NCI-H1930 (cell line): Measurements from ENCODE around the gene NLGN1.
"Not testable (repeated sequence)": the region's sequence is repeated elsewhere in the genome, so short reads cannot be mapped to it uniquely, and the experiment has no call there.

Source experiments
- DNase-seq, 2 experiments: peaks; one replicate each; lab custom pipeline; 2025; lab: John Stamatoyannopoulos, UW

Gene NLGN1

DNA sequence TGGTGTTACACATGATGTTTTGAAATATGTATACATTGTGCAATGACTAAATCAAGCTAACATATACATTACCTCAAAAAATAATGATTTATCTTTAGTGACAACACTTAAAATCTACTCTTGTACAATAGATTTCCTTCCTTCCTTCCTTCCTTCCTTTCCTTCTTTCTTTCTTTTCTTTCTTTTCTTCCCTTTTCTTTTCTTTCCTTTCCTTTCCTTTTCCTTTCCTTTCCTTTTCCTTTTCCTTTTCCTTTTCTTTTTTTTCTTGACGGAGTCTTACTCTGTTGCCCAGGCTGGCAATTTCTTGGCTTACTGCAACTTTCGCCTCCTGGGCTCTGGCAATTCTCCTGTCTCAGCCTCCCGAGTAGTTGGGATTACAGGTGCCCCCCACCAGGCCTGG, 170.5 kb downstream of the NLGN1 start:
- DNase-seq: no peak

DNA sequence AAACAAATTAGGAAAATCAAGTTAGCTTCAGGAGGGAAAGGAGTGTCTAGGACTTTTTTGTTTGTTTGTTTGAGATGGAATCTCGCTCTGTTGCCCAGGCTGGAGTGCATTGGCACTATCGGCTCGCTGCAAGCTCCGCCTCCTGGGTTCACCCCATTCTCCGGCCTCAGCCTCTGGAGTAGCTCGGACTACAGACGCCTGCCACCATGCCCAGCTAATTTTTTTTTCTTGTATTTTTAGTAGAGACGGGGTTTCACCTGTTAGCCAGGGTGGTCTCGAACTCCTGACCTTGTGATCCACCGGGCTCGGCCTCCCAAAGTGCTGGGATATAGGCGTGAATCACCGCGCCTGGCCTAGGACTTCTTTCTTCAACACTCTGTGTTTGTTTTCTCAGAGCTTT, 171.1 kb downstream of the NLGN1 start:
- no peak for DNase-seq

DNA sequence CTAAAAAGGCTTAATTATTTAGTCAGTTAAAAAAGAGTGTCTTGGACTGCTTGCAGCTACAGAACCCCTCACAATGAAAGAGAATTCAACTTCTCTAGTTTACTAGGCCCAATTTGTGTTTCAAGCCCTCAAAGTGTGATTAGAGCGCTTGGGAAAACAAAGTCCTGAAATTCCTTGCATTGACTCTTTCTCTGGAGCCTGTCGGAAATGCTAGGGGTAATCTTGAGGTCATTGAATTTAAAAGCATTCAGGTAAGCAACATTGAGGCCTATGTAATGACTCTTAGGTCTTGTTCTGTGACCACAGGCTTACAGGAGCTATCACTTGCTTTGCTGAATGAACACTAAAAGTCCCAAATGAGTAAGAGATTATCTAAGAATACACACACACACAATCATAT, 186.0 kb downstream of the NLGN1 start:
- DNase-seq: no peak

DNA sequence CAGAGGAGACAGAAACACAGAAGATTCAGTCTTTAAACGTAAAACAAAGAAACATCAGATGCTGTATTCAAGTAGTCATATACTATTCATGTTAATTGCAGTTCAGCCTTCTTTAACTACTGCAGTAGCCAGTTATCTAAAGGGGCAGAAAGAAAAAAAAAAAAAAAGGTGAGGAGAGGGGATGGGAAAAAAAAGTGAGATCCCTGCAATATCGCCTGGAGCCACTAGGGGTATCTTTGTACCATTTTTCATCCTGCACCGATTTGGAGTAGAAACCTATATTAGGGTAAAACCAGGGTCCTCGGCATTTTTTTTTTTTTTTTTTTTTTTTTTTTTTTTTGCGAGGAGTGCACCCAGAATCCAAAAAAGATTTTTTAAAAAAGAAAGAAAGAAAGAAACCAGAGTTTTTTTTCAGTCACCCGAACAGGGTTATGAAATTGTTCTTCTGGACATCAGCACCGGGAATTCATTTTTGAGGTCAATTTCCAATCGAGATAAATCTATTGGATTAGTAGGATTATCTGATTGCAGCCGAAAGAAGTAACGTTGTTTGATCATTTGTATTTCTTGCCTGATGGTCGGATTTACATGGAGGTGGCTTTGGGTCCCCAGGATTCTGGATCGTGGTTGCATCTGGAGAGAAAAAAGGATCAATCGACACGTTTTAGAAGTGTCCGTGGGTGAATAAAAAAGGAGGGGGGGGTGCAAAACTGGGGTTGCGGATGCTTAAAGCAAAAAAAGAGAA, 186.7 kb downstream of the NLGN1 start:
- no peak for DNase-seq

DNA sequence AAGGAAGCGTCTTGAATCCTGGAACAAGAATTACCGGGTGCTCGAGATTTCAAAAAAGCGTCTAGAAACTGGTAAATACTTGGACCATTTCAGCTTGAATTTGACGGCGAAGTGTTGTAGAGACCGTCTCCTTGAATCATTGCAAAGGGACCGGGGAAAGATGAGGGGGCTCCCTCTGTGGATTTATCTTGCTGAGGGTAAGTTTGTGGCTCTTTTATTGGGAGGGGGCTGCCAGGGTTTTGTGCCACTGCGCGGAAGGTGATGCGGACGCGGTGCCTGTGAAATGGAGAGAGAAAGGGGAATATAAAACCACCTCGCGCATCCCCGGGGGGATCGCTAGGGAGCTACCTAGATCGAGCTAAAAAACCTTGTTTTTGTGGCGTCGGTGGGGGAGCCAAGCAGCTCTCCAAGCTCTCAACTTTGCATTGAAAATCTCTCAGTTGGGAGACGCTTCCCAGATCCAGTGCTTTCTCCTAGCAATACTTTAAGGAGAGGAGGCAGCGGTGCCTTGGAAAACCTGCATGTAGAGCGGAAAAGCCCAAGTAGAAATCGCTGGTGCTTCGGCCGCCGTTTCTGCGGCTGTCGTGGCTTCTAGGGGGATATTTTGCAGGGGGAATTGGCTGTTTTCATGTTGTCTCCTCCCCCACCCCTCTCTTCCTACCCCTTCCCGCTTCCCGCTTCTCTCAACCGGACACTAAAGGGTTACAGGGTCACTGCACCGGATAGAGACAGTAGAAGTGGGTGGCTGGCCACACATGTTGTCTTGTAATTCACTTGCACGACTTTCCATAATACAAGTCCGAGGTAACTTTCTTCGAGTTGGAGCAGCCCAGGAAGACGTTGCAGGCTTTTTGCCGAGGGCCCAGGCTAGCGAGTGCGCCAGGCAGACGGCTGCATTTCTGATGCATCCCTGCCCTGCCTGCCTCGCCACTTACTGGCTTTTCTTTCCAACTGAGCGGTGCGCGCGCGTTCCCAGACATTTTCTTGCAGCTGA, 187.6 kb downstream of the NLGN1 start:
- DNase-seq: no peak

DNA sequence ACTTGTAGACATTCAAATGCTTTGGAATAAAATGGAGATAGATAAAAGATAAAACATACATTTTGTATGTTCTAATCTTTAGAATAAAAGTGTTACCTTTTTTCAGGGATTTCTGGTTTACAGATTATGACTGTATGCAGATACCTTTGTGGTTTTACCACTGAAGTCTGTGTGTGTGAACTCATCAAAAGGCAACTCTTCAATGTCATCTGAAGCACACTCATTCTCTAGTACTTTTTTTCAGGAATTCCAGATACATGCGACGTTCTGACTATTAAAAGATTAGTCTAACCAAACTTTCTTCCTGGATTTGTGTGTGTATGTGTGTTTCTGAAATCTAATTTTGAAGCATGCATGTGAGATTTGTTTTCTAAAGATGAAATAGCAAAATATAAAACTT, 188.6 kb downstream of the NLGN1 start:
- no peak for DNase-seq

DNA sequence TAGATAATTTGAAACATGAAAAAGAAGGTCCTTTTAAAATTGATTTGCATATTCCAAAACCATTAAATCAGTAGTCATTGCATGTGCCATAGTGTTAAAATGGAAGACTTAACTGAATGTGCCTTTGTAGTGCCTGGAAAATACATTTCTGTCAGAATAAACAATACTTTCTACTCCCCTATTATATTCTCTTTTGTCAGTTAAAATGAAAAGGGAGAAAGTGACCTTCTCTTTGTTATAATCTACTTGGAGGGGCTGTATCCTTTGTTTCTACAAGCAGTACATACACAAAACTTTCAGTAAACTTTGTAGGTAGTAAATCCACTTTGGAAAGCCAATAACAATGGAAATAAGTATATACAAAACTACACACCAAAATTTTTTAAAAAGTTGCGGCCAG, 189.5 kb downstream of the NLGN1 start:
- no peak for DNase-seq

DNA sequence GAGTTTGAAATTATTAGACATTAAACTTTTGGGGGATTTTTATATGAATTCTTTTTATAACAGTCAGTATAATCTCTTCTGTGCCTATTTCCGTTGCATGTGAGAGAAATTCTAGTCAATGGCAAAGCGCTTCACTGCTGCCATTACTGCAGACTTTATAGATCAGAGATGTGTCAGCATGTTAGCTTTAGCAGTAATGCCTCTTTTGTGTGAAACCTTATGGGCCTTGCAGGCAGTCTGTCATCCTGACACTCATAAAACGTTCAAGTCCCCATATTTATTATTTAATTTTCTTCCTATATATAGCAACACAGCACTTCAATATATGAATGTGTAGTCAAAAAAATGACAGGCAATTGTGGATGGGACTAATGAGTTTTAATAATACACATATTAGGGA, 191.0 kb downstream of the NLGN1 start:
- DNase-seq: no peak

DNA sequence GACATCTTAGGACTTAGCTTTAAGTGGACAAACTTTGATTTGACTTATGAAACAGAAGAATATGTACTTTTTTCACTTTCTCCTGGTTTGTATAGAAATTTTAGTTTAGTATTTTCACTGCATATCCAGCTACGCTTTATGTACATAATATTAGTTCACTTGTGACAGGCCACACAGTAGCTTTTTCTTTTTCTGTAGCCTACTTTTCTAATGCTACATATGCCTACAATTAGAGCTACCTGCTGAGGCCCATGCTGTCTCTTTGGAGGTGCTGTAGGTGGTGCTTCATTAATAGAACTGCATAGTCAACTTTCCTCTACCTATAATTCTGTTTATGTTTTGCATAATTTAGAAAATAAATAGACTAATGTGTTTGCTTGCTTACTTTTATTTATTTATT, 191.6 kb downstream of the NLGN1 start:
- no peak for DNase-seq

DNA sequence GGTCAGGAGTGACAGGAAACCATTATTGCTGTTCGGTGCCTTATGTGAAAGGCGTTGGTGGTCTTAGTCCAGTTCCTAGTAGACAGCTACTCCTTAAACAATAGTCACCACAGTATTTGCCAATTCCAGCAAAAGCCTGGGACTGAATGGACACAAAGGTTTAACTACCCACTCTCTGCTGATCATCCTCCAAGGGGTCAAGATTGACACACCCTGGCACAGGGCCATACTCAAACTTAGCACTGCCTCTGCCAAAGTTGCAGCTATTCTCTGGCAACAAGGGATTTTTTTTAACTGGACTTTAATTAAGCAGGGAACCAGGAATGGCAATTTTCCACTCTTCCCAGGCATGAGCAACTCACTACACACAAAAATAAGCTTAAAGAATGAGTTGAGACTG, 193.9 kb downstream of the NLGN1 start:
- DNase-seq: no peak

DNA sequence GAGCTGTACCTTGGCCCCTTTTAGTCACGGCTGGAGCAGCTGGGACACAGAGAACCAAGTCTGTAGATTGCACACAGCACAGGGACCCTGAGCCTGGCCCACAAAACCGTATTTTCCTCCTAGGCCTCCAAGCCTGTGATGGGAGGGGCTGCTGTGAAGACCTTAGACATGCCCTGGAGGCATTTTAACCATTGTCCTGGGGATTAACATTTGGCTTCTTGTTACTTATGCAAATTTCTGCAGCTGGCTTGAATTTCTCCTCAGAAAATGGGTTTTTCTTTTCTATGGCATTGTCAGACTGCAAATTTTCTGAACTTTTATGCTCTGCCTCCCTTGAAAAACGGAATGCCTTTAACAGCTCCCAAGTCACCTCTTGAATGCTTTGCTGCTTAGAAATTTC, 197.3 kb downstream of the NLGN1 start:
- DNase-seq: not testable (repeated sequence)

DNA sequence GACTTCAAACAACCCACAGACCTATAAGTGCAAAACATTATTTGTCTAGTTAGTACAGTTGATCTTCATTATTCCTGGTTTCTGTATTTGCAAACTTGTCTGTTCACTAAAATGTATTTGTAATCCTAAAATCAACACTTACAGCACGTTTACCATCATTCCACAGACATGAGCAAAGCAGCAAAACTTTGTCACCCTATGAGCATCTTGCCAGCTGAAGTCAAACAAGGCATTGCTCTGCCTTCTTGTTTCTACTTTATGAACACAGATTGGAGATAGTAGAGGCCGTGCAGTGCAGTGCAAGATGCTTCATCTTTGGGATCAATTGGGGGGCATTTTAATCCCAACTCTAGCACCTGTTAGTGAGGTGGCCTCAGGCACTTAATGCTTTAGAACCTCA, 202.1 kb downstream of the NLGN1 start:
- DNase-seq: no peak

DNA sequence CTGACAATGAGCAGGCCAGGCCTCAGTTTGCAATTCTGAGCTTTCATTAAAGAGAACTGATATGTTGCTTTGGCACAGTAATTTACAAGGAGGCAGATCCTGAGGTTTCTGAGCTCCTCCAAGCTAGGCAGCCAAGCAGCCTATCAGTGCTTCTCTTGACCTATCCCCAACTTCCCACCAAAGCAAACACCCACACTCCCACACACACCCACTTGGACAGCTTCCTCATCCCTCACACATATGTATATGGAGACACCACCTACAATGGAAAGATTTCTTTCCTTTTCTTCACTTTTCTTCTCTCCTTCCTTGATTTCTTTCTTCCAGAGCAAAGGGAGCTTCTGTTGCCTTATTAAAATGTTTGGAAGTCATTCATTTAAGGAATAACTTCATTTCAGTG, 217.0 kb downstream of the NLGN1 start:
- no peak for DNase-seq

DNA sequence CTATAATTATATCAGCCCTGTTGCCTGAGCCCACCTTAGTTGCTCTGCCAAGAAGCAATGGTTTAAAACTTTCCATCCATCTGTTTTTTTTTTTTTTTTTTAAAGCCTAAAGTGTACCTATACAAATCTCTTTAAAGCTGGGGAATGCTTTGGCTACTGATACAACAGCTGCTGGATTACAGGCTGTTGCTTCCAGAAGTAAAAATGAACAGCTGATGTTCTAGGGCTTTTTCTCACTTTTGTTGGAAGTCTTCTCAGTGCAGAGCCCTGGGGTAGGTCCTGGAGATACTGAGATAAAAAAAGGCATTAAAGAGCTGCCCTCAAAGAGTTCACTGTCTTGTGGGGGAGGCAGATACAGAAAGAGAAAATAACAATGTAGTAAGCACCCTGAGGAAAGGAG, 218.1 kb downstream of the NLGN1 start:
- DNase-seq: no peak

DNA sequence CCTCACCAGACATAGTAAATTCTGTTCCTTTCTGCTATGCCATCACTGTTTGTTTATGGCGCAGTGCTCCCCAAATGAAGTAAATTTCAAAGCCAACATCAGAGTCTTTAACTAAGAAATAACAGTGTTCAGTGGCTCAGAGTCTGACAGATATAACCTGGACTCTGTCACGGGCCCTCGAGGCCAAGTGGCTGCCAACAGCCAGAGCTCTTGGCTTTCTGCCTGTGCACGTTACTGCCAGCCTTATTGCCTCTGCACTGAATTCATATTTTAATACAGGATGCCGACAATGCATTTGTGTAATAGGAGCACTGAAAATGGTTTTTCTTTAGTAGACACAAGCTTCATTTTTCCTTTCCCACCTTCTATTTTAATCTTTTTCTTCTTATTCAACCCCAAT, 219.9 kb downstream of the NLGN1 start:
- DNase-seq: no peak

DNA sequence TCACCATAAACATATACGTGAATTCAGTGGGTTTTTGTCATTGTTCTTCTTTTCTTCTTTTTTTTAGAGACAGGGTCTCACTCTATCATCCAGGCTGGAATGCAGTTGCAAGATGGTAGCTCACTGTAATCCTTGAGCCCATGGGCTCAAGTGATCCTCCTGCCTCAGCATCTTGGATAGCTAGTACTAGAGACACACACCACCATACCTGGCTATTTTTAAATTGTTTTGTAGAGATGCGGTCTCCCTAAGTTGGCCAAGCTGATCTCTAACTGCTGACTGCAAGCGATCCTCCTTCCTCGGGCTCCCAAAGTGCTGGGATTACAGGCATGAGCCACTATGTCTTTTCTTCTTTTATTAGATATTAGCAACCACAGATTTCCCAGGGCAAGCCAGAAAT, 220.6 kb downstream of the NLGN1 start:
- no peak for DNase-seq

DNA sequence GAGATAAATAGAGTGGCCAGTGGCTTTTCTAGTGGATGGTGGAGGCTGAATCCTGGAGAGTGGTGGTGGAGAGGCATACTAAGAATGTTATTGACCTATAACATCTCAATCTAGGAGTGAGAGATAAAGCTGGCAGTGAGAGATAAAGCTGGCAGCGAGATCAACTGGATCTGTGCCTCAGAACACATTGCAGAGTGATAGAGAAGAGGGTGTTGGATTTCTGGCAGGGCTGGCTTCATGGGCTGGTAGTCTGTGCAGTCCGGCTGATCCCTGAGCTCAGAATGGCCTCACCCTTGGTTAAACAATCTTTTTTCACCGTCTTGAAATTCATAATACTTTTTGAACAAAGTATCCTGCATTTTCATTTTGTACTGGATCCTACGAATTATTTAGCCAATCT, 221.2 kb downstream of the NLGN1 start:
- no peak for DNase-seq

DNA sequence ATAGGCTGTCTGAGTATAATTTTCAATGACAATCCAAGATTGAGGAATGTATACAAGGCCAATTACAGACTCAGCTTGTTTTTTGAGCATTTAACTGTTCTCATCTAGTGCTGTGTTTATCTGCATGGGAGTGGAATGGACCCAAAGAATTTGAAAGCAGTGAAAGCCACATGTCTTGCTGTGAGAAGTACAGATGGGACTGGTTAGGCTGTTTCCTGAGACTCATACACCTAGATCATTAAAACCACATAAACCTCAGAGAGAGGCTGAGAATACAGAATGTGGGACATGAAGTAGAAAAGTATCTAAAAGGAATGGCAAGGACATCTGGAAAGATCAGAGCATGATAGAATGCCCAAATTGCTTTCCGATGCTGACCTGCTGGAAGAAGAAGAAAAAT, 224.6 kb downstream of the NLGN1 start:
- no peak for DNase-seq

DNA sequence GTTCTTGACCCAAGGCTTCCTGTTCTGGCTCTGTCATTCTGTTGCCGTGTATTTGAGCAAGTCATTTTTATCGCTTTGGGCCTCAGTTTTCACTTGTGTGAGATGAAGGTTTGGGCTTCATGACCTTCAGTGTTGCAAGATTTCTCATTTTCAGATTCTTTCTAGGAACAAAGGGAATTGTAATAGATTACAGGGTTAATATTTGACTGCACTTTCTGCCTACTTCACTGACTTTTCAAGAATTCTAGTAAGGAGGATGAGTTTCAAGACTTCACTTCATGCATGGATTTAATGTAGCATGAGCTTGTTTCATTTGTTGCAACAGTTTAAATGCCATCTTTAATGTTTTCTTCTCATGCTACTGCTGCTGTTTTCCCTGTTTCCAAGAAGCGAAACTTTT, 226.5 kb downstream of the NLGN1 start:
- DNase-seq: no peak

DNA sequence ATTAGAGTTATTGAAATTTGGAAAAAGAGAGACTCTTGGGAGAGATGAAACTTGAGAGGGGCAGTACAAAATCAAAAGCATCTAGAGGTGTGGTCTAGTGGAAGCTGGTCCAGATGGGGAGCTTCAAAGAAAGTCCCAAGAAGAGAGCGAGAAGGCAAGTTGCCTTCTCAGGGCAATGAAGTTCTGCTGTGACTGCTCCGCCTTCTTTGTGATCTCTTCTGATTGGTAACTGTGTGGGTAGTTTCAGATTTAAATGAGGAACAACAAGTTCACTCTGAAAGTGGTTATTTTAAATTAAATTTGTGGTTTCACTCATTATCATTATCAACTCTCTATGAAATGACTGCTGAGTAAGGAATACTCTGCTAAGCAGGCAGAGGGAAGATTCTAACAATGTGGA, 233.3 kb downstream of the NLGN1 start:
- no peak for DNase-seq

DNA sequence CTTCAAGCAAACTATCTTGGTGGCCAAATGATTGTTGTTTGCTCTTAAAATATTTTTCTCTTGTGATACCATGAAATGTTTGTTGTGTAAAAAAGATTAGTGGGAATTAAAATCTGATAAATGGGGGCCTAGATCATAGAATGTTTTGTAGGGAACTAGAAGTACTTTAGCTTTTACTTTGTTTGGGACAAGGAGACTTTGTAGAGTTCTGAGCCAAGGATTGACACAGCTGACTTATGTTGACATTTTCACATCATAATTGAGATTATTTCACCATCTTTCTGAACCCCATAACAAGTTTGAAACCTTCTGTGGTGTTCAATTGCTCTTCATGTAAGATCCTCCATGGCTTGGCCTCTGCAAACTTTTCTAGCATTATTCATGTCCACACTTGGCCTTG, 235.4 kb downstream of the NLGN1 start:
- no peak for DNase-seq

DNA sequence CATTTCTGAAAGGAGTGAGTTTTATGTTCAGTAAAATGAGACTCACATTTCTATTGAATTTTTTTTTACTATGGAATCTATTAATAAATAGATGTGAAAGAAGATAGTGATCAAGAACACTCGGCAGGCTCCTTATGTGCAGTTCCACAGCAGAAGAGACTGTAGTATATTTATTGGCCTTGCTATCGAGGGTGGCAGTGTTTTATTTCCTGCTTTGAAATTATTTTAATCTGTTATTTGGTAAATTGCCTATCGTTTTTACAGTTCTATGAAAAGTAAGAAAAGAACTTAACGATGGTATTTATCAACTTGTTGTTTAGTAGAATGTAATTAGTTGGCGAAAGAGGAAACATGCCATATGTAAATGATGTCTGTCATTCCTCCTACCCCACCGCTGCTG, 238.3 kb downstream of the NLGN1 start:
- DNase-seq: no peak

DNA sequence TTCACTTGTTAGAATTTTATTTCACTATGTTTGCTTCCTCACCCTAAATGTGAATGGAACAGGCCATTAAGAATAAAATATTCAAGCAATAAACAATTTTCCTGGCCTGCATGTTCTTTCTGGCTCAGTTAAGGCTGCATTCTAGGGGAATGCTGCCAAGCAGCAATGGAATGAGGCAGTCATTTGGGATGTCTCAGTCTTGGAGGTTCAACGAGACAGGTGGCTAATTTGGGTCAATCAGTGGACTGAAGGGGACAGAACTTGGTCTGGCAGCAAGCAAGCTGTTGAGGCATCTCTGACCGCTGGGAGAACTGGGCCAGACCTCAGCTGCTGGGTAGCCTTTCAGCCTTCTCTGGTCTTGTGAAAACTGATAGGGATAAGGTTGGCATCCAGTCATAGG, 241.6 kb downstream of the NLGN1 start:
- no peak for DNase-seq
